ENCODE results near the gene GLOD5.

GLOD5 gene

DNA sequence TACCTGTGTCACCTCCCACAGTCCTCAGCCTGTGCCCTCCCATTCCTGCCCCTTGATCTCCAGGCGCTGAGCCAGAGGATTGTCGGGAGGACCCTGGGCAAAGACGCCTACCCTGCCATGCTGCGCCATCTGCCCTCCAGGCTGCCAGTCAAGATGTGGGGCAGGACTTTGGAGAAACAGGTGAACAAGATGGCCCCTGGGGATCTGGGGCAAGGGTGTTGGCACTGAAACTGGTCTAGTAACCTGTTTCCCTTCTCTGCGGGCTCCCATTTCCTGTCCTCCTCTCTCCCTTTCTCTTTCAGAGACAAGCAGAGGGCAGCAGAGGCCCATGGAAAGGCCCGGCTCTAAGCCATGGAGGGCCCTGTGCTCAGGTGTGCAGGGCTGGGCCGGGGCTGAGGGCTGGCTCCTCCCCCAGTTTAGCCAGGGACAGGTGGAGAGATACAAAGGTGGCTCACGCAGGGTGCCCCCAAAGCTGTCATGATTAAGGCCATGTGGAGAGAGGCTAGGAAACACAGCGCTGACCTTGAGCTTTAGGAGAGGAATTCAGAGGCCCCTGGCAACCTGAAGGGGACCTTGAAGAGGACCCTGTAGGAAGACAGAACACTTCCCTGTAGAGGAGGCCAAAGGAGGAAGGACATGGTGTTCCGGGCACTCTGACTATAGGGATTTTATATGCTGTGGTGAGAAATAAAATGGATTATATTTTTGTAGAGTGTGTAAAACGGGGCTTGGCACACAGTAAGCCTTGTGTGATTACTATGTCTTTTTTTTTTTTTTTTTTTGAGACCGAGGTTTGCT, at the start of gene GLOD5:
Gene GLOD5, plus strand, starts transcription at position 74 of the 798 bp plus-strand sequence. Its CDS starts 44 bp downstream, at position 118.
- no peak for DNase-seq (ENCODE audit: low read depth)

DNA sequence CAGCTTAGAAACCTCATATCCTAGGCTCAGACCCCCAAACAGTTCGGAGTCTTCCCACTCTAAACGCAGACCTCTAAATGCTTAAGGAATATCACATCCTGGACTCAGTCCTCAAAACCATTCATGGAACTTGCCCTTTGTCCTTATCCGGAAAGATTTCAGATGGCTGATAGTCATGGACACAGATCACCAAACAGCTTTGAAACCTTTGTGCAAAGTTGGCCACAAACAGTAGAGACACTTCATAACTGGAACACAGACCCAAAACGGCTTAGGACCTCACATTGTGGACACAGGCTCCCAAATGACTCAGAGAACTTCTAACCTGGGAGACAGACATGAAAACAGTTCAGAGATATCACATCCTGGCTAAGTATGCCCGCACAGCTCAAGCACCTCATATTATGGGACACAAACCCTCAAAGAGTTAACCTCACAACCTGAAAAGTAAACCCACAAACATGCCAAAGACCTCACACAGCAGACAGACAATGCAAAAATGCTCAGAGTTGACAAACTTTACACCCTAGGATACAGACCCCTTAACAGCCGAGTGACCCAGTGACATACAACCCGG, 49.5 kb upstream of the GLOD5 start:
- DNase-seq (ENCODE audit: low read depth) = no peak

- DNase-seq (ENCODE audit: low read depth) = no peak
Measured at GRCh38 chrX:48713847-48714246, 47.7 kb upstream of the GLOD5 start.

- no peak for DNase-seq (ENCODE audit: low read depth)
Measured at GRCh38 chrX:48714573-48714972, 47.0 kb upstream of the GLOD5 start.

GRCh38 chrX:48715072-48715471, 46.5 kb upstream of the GLOD5 start:
- DNase-seq (ENCODE audit: low read depth) = no peak

DNA sequence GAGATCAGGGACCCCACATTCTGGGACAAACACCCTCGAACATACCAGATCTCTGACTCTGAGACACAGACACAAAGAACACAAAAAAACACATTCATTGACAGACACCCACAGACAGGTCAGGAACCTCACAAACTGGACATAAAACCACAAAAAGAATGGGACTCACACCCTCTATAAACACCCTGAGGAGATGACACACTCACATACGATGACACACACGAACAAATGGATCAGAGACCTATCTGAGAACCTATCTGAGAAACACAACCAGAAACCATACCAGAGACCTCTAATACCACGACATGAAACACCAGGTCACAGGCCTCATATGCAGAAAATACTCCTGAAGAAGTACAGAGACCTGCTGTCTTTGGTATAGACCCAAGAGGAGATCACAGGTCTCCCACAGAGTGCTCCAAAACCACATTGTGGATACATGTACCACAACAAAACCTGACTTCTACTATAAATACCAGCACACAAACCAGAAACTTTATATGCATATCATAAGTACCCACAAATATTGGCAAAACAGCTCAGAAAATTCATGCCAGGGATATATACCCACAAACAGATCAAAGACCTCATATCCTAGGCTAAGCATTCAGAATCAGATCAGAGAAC, 45.6 kb upstream of the GLOD5 start:
- no peak for DNase-seq (ENCODE audit: low read depth)

GRCh38 chrX:48719958-48720357, 41.6 kb upstream of the GLOD5 start:
- DNase-seq (ENCODE audit: low read depth) = no peak

DNA sequence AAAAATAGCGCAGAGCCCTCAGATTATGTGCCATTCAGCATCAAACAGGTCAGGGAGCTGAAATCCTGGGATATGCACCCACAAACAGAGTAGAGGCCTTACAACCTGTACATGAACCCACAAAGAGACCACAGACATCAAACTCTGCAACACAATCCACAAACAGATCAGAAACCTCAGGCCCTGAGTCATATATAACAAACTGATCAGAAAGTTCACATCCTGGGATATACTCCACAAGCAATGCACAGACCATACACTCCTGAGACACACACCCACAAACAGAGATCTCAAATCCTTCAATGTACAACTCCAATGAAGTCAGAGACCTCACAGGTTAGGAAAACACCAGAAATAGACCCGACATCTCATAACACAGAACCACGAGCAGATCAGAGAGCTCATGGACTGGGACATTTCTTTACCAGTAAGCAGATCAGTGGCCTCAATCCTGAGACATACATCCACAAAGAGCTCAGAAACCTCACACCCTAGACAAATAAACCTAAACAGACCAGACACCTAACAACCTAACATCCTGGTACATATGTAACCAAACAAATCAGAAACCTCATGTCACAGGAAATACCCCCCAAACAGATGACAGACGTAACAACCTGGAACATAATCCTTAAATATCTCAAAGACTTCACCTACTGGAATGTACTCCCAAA, 40.8 kb upstream of the GLOD5 start:
- DNase-seq (ENCODE audit: low read depth) = no peak

- no peak for DNase-seq (ENCODE audit: low read depth)
Measured at GRCh38 chrX:48721916-48722315, 39.6 kb upstream of the GLOD5 start.

- no peak for DNase-seq (ENCODE audit: low read depth)
Measured at GRCh38 chrX:48726596-48726995, 35.0 kb upstream of the GLOD5 start.

DNA sequence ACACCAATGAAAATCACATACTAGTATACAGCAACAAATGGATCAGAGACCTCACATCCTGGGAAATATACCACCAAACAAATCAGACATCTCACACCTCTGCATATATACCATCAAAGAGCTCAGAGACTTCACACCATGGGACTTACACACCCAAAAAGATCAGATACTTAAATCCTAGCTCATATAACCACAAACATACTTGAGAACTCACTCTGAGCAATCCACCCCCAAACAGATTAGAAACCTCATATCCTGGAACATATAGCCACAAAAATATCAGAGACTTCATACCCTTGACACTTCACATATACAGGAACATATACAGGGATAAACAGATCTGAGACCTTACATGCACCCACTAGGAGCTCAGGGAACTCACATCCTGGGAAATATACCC, 32.9 kb upstream of the GLOD5 start:
- no peak for DNase-seq (ENCODE audit: low read depth)

- no peak for DNase-seq (ENCODE audit: low read depth)
Measured at GRCh38 chrX:48736303-48736702, 25.2 kb upstream of the GLOD5 start.

- DNase-seq (ENCODE audit: low read depth) = no peak
Measured at GRCh38 chrX:48736878-48737212, 24.7 kb upstream of the GLOD5 start.

- peak; percentile 77 for DNase-seq (ENCODE audit: low read depth)
Measured at GRCh38 chrX:48737213-48737938, 24.2 kb upstream of the GLOD5 start.

DNA sequence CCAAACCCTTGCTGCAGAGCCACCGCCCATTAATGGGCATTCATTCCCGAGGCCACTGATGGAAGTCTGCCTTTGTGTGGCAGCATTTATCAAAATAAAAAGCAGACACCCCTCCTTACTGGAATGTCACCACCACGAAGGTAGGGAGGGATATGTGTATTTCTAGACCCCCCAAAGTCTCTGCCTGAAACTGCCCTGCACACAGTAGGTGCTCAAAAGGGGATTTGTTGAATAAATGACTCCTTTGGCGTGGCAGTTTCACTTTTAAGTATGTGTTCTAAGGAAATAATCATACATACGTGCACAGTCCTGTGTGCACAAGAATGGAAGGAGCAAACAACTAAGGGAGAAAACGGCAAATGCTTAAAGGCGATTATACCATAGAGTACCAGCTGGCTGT, 23.6 kb upstream of the GLOD5 start:
- no peak for DNase-seq (ENCODE audit: low read depth)

GRCh38 chrX:48741834-48742233, 19.7 kb upstream of the GLOD5 start:
- no peak for DNase-seq (ENCODE audit: low read depth)

DNA sequence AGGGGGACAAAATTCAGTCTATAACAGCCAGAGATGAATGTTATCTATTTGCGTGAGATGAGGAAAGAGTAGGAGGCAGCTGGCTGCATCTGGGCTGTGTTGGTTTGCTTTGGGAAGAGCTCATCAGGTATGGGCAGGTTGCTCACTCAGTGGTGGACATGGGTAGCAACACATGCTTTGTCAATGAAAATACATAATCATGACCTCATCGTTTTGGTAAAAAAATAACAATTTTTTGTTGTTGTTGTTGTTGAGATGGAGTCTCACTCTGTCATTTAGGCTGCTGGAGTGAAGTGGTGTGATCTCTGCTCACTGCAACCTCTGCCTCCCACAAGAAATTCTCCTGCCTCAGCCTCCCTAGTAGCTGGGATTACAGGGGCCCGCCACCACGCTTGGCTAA, 16.3 kb upstream of the GLOD5 start:
- DNase-seq (ENCODE audit: low read depth) = no peak

DNA sequence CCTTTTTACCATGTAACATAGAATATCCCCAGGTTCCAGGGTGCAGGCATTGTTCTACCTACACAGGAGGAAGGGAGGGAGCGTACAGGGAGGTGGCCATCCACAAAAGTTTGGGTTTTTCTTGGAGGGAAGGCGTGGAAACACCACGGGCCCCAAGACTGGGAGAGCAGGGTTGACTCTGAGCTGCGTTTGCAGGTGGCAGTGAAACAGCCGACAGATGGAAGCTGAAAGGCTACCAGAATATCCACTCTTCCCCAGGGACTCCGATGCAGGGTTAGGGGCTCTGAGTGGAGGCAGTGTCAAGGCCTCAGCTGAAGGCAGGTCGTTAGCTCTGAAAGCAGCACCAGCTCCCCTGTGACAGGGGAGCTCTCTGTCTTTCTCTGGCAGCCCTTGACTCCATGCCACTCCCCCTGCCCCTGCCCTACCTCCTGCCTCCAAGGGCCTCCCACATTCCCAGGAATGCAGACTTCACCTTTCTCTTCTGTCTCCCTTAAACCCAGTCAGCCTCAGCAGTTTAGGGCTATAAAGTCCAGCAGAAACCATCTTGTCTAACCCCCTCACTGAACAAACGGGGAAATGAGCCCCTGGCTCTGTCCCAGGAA, 14.0 kb upstream of the GLOD5 start:
- DNase-seq (ENCODE audit: low read depth) = no peak

- DNase-seq (ENCODE audit: low read depth) = no peak
Measured at GRCh38 chrX:48749182-48749581, 12.4 kb upstream of the GLOD5 start.

DNA sequence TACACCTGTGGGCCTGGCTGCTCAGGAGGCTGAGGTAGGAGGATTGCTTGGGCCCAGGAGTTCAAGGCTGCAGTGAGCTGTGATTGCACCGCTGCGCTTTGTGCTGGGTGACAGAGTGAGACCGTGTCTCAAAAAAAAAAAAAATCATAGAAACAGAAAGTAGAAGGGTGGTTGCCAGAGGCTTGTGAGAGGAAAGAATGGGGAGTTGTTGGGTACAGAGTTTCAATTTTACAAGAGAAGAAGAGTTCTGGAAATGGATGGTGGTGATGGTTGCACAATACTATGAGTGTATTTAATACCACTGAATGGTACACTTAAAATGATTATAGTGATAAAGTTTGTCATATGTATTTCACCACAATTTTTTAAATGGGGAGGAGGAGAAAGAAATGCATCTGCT, 10.2 kb upstream of the GLOD5 start:
- DNase-seq (ENCODE audit: low read depth) = no peak

DNA sequence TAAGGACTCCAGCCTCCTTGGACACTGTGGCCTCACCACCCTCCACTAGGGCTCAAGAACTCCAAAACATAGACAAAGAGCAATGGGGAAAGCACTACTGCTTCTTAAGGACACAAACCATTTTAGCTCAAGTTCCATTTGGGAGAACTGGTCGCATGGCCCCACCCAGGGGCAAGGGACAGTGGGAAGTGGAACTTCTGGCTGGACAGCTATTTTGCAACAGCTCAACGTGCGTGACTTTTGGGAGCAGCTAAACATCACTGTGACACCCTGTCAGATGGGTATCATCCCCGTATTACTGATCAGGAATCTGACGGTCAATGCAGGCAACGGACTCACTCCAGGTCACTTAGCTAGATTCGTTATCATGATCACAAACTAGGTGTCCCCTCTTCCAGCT, 9.0 kb upstream of the GLOD5 start:
- DNase-seq (ENCODE audit: low read depth) = no peak

- DNase-seq (ENCODE audit: low read depth) = no peak
Measured at GRCh38 chrX:48753708-48754228, 7.8 kb upstream of the GLOD5 start.

Measured in activated T-cell treated with anti-CD3 and anti-CD28 coated beads for 24 hours (primary cell).